Endodermal cell (in vitro differentiated cells): ENCODE results near the gene DDX10. TPM values are rescaled to one million over a fixed set of nuclear protein-coding genes. Genes with fewer than 3 reads are reported as not detected.

Experiments
- DNase-seq: peaks from one replicate; pipeline ENCODE4 v3.0.0-alpha.2; 2017
- H3K27ac ChIP-seq: 2 replicates; pipeline ENCODE4 v1.5.1; 2013; ENCODE audit warnings: mild to moderate bottlenecking, low read depth, low read length, moderate library complexity
- H3K27me3 ChIP-seq: 2 replicates; pipeline ENCODE4 v1.6.1; 2013; ENCODE audit warnings: mild to moderate bottlenecking, low read length, moderate library complexity; ENCODE audit not compliant: insufficient read depth, control insufficient read depth, poor library complexity, severe bottlenecking
- H3K36me3 ChIP-seq: 2 replicates; pipeline ENCODE4 v1.7.0; 2013; ENCODE audit warnings: mild to moderate bottlenecking, low read length, moderate library complexity; ENCODE audit not compliant: control insufficient read depth, insufficient read depth
- H3K4me1 ChIP-seq: one replicate; pipeline ENCODE4 v1.7.0; 2013; ENCODE audit warnings: low read length; ENCODE audit not compliant: control insufficient read depth, insufficient read depth
- H3K4me3 ChIP-seq: 2 replicates; pipeline ENCODE4 v1.5.1; 2013; ENCODE audit warnings: mild to moderate bottlenecking, low read length, moderate library complexity
- H3K9ac ChIP-seq: 2 replicates; pipeline ENCODE4 v1.6.1; 2013; ENCODE audit warnings: mild to moderate bottlenecking, low read length, moderate library complexity; ENCODE audit not compliant: poor library complexity, severe bottlenecking; ENCODE audit errors: extremely low read depth
- H3K9me3 ChIP-seq: 2 replicates; pipeline ENCODE4 v1.6.1; 2013; ENCODE audit warnings: mild to moderate bottlenecking, low read length, moderate library complexity; ENCODE audit not compliant: control insufficient read depth
- H3K27ac Mint-ChIP-seq: 2 replicates; pipeline ENCODE4 v1.8.0; 2020; ENCODE audit warnings: mixed read lengths
- H3K27me3 Mint-ChIP-seq: 2 replicates; pipeline ENCODE4 v1.8.0; 2021; ENCODE audit warnings: mild to moderate bottlenecking, mixed read lengths; ENCODE audit not compliant: insufficient read depth
- H3K36me3 Mint-ChIP-seq: 2 replicates; pipeline ENCODE4 v1.8.0; 2020; ENCODE audit warnings: low read depth, mixed read lengths
- H3K4me1 Mint-ChIP-seq: 2 replicates; pipeline ENCODE4 v1.8.0; 2020; ENCODE audit warnings: mixed read lengths
- H3K4me3 Mint-ChIP-seq: 2 replicates; pipeline ENCODE4 v1.8.0; 2020; ENCODE audit warnings: mild to moderate bottlenecking, moderate library complexity, mixed read lengths
- H3K9me3 Mint-ChIP-seq: 2 replicates; pipeline ENCODE4 v1.8.0; 2020; ENCODE audit warnings: mild to moderate bottlenecking, mixed read lengths
- CTCF ChIP-seq: fragments of 200-600 bp; sonication (generic); conservative IDR thresholded peaks from 2 replicates; pipeline ENCODE4 v1.5.0; 2021; ENCODE audit warnings: antibody characterized with exemption, mild to moderate bottlenecking
- WGBS, 2 experiments: methylation state at CpG; one replicate each; pipeline versions ENCODE4 v1.1.5 to v1.1.7; 2013; ENCODE audit warnings: missing lambda C conversion rate in 2 of 2, mixed read lengths in 1 of 2; ENCODE audit not compliant: insufficient coverage in 1 of 2, insufficient read length in 1 of 2; 5-methylcytosine and 5-hydroxymethylcytosine counted together
- total RNA-seq, 2 donors: library from RNA; stranded (reverse); fragmentation: NEBNext Ultra II Directional in 1 of 2; extraction: Animal tissue kit (Norgen Biotek cat#: 25700) in 1 of 2; gene quantifications; 2 replicates in 1 of 2; 3 replicates in 1 of 2; pipeline ENCODE4 v1.2.1, GENCODE V29; 2021

The DDX10 gene
- total RNA-seq, 2 donors from 2014 or later: 31.1 to 32.7 TPM

GRCh38 chr11:108914211-108914610, 249.3 kb downstream of the DDX10 start:
- Histone ChIP-seq H3K9me3 (no peaks in the 10 kb centered on the region), H3K4me1 (peaks cover 14% of the 10 kb centered on the region), H3K4me3 (no peak overlapping the region), H3K27me3 (no peaks in the 10 kb centered on the region), H3K9ac (no peak overlapping the region), H3K36me3 (no peaks in the 10 kb centered on the region), H3K27ac (no peak overlapping the region)
- H3K9me3 Mint-ChIP-seq: no peaks in the 10 kb centered on the region
- no peak for TF ChIP-seq CTCF
- no peaks in the 10 kb centered on the region for H3K27me3 Mint-ChIP-seq
- H3K4me3 Mint-ChIP-seq: no peak overlapping the region
- 96 to 100% methylated on average over 1 to 2 of the region's 2 CpGs for WGBS, 2 experiments
- peaks cover 44% of the 10 kb centered on the region for H3K4me1 Mint-ChIP-seq
- peak overlapping the region; percentile 42 for H3K27ac Mint-ChIP-seq
- no peak for DNase-seq
- H3K36me3 Mint-ChIP-seq: no peaks in the 10 kb centered on the region

- Mint-ChIP-seq H3K4me3 (no peak overlapping the region), H3K9me3 (no peaks in the 10 kb centered on the region), H3K27ac (peak overlapping the region; percentile 42), H3K4me1 (peaks cover 44% of the 10 kb centered on the region), H3K36me3 (no peaks in the 10 kb centered on the region), H3K27me3 (no peaks in the 10 kb centered on the region)
- no peak for TF ChIP-seq CTCF
- Histone ChIP-seq H3K27me3 (no peaks in the 10 kb centered on the region), H3K36me3 (no peaks in the 10 kb centered on the region), H3K9ac (no peak overlapping the region), H3K9me3 (no peaks in the 10 kb centered on the region), H3K27ac (no peak overlapping the region), H3K4me1 (peaks cover 14% of the 10 kb centered on the region), H3K4me3 (no peak overlapping the region)
- DNase-seq: no peak
Measured at GRCh38 chr11:108914981-108915380, 250.1 kb downstream of the DDX10 start.

DNA sequence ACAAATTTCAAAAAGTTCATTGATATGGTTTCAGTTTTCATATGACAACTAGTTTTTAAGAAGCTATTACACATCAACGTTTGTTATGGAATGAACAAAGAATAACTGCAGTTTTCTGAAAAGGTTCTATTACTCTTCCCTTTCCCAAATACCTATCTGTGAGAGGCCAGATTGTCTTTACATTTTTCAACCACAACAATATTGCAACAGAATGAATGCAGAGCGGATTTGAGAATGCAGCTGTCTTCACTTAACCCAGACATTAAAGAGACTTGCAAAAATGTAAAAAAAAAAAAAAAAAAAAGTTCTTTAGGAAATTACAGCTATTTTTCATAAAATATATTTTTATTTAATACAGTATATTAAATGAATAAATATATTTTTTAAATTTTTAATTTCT, 250.8 kb downstream of the DDX10 start:
- H3K27ac ChIP-seq: no peak overlapping the region
- no peak overlapping the region for H3K9ac ChIP-seq
- peaks cover 41% of the 10 kb centered on the region for H3K4me1 Mint-ChIP-seq
- no peaks in the 10 kb centered on the region for H3K9me3 ChIP-seq
- H3K27ac Mint-ChIP-seq: no peak overlapping the region
- no peak for DNase-seq
- H3K36me3 Mint-ChIP-seq: no peaks in the 10 kb centered on the region
- no peaks in the 10 kb centered on the region for H3K36me3 ChIP-seq
- H3K4me3 Mint-ChIP-seq: no peak overlapping the region
- no peaks in the 10 kb centered on the region for H3K27me3 Mint-ChIP-seq
- H3K27me3 ChIP-seq: no peaks in the 10 kb centered on the region
- TF ChIP-seq CTCF: no peak
- no peaks in the 10 kb centered on the region for H3K9me3 Mint-ChIP-seq
- WGBS, 2 experiments: 80 to 92% methylated on average over 1 to 2 of the region's 2 CpGs
- no peak overlapping the region for H3K4me3 ChIP-seq
- H3K4me1 ChIP-seq: peaks cover 14% of the 10 kb centered on the region
